Calu3 (cell line): Measurements from ENCODE around the gene LRRK1. TPM values are rescaled to one million over a fixed set of nuclear protein-coding genes. Genes with fewer than 3 reads are reported as not detected.

Source experiments
- BruUV-seq: library from RNA; stranded (reverse); fragments of 400-500 nt; replicated peaks from 2 replicates; lab custom pipeline; 2021; lab: Mats Ljungman, UMichigan
- CTCF ChIA-PET: fragments of 300-600 bp; sonication (Branson Sonifier 250); formaldehyde crosslinking; loops from one replicate; lab custom pipeline; 2022; ENCODE audit warnings: antibody characterized with exemption; lab: Charles Lee
- DNase-seq: peaks from one replicate; pipeline ENCODE4 v3.0.0; 2022
- H3K27ac Mint-ChIP-seq: one replicate; pipeline ENCODE4 v1.8.0; 2022; ENCODE audit warnings: mixed read lengths; ENCODE audit not compliant: unreplicated experiment
- H3K27me3 Mint-ChIP-seq: one replicate; pipeline ENCODE4 v1.8.0; 2022; ENCODE audit warnings: mixed read lengths; ENCODE audit not compliant: unreplicated experiment
- H3K36me3 Mint-ChIP-seq: one replicate; pipeline ENCODE4 v1.8.0; 2022; ENCODE audit warnings: mild to moderate bottlenecking, moderate library complexity, mixed read lengths; ENCODE audit not compliant: insufficient read depth, unreplicated experiment
- H3K4me1 Mint-ChIP-seq: one replicate; pipeline ENCODE4 v1.8.0; 2022; ENCODE audit warnings: mild to moderate bottlenecking, low read depth, mixed read lengths; ENCODE audit not compliant: unreplicated experiment
- H3K4me3 Mint-ChIP-seq: one replicate; pipeline ENCODE4 v1.8.0; 2022; ENCODE audit warnings: mild to moderate bottlenecking, low read depth, moderate library complexity, mixed read lengths; ENCODE audit not compliant: unreplicated experiment
- H3K9me3 Mint-ChIP-seq: one replicate; pipeline ENCODE4 v1.8.0; 2022; ENCODE audit warnings: low read depth, mixed read lengths; ENCODE audit not compliant: unreplicated experiment
- intact Hi-C: fragments of 100-400 bp; cut with micrococcal nuclease; formaldehyde crosslinking; loops from one replicate; pipeline ENCODE4 v1.10.0; 2022; ENCODE audit not compliant: unreplicated experiment
- total RNA-seq: library from RNA; stranded (reverse); gene quantifications from 2 replicates; pipeline ENCODE4 v1.2.3, GENCODE V29; 2022
- TF ChIP-seq, protein P1 (sequence below): fragments of 200-600 bp; IDR thresholded peaks from one replicate; pipeline ENCODE4 v1.8.0; 2022; ENCODE audit warnings: antibody characterized with exemption; ENCODE audit not compliant: unreplicated experiment

LRRK1 gene
- total RNA-seq, 1 experiment from 2014 or later: 21.3 TPM

DNA sequence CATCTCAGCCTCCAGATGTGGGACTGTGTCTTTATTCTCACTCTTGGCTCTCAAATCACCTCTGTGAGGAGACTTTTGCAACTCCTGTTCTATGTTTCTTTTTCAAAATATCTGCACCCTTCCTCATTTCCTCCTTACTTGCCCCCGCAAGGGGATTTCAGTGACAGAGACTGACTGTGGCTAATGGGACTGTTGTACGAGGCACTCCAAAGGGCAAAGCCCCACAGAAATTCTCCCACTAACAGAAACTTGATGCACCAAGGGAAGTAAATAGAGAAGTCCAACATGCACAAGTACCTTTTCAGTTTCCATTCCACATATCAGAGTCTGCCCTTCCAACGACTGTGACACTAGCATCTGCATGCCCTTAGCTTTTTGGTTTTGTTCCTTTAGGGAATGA is 69.7 kb downstream of the LRRK1 start:
- CTCF ChIA-PET: no interaction called here
- no peak overlapping the region for H3K4me3 Mint-ChIP-seq
- intact Hi-C loops: no loop called here
- TF ChIP-seq, protein P1, sequence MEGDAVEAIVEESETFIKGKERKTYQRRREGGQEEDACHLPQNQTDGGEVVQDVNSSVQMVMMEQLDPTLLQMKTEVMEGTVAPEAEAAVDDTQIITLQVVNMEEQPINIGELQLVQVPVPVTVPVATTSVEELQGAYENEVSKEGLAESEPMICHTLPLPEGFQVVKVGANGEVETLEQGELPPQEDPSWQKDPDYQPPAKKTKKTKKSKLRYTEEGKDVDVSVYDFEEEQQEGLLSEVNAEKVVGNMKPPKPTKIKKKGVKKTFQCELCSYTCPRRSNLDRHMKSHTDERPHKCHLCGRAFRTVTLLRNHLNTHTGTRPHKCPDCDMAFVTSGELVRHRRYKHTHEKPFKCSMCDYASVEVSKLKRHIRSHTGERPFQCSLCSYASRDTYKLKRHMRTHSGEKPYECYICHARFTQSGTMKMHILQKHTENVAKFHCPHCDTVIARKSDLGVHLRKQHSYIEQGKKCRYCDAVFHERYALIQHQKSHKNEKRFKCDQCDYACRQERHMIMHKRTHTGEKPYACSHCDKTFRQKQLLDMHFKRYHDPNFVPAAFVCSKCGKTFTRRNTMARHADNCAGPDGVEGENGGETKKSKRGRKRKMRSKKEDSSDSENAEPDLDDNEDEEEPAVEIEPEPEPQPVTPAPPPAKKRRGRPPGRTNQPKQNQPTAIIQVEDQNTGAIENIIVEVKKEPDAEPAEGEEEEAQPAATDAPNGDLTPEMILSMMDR: no peak
- DNase-seq: no peak
- no peaks in the 10 kb centered on the region for H3K36me3 Mint-ChIP-seq
- no peak overlapping the region for H3K27ac Mint-ChIP-seq
- no TSS peak for BruUV-seq
- H3K4me1 Mint-ChIP-seq: peaks cover 20% of the 10 kb centered on the region
- no peaks in the 10 kb centered on the region for H3K9me3 Mint-ChIP-seq
- H3K27me3 Mint-ChIP-seq: no peaks in the 10 kb centered on the region

DNA sequence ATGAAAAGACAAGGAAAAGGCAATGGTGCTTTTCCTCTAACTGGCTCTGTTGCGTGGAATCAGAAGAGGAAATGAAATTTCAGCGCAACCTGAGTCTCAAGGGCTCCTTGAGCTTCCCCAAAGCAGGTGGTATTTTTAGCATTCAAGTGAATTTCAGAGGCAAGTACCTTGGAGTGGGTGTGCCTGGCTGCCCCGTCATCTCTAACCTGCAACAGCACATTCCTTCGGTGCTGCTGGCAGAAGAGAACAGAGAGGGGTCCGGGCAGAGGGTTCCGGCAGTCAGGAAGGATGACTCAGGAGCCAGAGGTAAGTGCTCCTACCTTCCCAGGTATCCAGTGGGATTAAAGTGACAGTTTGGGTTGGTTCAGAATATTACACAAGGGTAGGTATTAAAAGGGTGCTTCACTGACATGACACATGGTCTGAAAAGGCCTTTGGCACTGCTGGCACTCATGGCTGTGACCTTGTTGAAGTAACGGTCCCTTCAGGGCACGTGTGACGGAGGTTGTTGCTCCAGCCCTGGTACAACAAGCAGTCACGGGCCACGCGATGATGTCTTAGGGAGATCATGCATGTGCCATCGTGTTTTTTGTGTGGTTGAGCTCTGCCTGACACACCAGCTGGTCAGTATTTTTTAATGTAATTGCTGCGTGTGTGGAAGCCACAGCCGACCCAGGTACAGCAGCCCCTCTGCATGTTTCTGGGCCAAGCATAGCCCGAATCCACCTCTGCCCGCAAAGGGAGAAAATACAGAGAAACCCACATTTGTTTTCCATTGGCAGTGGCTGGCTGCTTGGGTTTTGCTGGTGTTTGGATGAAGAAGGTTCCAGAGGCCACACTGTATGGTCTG is 75.7 kb downstream of the LRRK1 start:
- Mint-ChIP-seq H3K4me1 (no peaks in the 10 kb centered on the region), H3K4me3 (no peak overlapping the region), H3K9me3 (no peaks in the 10 kb centered on the region), H3K36me3 (no peaks in the 10 kb centered on the region), H3K27ac (no peak overlapping the region), H3K27me3 (no peaks in the 10 kb centered on the region)
- TF ChIP-seq, protein P1: no peak
- intact Hi-C loops: no loop called here
- BruUV-seq: no TSS peak
- CTCF ChIA-PET: no interaction called here
- no peak for DNase-seq

DNA sequence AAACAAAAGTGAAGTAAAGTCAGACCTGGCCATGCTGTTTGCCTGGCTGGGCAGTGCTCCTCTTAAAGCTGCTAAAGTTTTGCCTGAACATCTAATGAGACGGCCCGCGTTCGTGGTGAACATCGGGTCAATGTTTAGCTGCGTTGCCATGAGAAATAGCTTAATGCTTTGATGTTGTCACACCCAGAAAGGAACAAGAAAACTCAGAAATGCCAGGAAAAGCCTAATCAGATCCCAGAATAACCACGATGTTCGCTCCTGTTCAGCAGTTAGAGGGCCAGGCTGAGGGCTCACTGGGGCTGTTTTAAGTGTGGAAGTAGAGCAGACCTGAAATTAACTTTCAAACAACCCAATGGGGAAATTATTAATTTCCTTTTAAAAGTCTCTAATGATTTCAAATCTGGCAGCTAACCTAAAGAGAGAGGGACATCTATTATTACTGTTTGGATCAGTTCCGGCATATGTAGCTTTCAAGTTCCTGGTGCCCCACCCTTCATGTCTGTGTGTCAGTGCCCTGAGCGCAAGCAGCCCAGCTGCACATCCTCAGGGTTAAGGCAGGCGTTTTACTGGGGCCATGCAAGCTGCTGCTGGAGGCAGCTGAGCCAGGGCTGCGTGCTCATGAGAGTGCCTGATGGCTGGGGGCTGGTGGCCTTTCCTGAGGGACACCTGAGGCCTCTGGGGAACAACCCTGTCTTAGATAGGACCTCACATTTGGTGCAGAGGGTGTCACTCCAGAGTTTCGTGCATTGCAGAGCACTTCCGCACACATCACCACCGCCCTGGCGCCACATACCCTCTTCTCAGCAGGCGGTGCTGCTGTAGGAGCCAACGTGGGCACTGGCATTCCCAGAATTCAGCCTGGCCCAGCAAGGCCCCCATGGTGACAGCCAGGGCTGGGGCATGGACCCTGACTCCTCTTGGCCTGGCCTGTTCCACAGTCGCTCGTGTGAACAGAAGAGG is 76.6 kb downstream of the LRRK1 start:
- Mint-ChIP-seq H3K27ac (no peak overlapping the region), H3K4me3 (no peak overlapping the region), H3K27me3 (no peaks in the 10 kb centered on the region), H3K4me1 (no peaks in the 10 kb centered on the region), H3K9me3 (no peaks in the 10 kb centered on the region), H3K36me3 (no peaks in the 10 kb centered on the region)
- CTCF ChIA-PET: no interaction called here
- TF ChIP-seq, protein P1: no peak
- DNase-seq: no peak
- no TSS peak for BruUV-seq
- intact Hi-C loops: no loop called here

DNA sequence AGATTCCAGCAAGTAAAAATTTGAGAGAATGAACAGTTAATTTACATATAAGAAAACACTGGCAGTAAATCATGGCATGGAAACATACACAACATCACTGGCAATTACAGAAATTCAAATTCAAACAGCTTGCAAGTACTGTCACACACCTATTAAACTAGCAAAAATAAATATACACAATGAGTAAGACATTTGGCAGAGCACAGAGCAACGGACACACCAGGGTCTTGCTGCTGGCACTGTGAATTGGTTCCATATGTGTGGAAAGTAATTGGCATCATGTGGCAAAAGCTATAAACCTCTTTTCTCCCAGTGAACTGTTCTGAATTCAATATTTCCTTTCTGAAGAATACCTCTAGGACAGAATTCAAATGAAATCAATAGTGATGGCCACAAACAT is 78.3 kb downstream of the LRRK1 start:
- intact Hi-C loops: no loop called here
- no peak for DNase-seq
- TF ChIP-seq, protein P1: no peak
- Mint-ChIP-seq H3K4me3 (no peak overlapping the region), H3K4me1 (no peaks in the 10 kb centered on the region), H3K9me3 (no peaks in the 10 kb centered on the region), H3K36me3 (no peaks in the 10 kb centered on the region), H3K27me3 (no peaks in the 10 kb centered on the region), H3K27ac (no peak overlapping the region)
- no TSS peak for BruUV-seq
- CTCF ChIA-PET: interaction anchor here (0.7 kb wide), 1 partner anchor 11 kb away, joined by 3 read pairs; no protein-coding TSS in a partner anchor
